Endothelial cell of umbilical vein (primary cell): ENCODE data around the gene SCGB3A1. TPM values are rescaled to one million over a fixed set of nuclear protein-coding genes. Genes with fewer than 3 reads are reported as not detected.

ENCODE experiments used
- BruUV-seq: library from RNA; stranded (reverse); fragments of 400-500 nt; replicated peaks from 2 replicates; lab custom pipeline; 2021; lab: Mats Ljungman, UMichigan
- CTCF ChIA-PET: fragments of 300-600, 350-600 bp; sonication (Branson Sonifier 250); formaldehyde crosslinking; loops from one replicate; lab custom pipeline; 2021; ENCODE audit warnings: antibody characterized with exemption, inconsistent platforms; lab: Charles Lee
- POLR2A ChIA-PET: fragments of 300-600, 350-600 bp; sonication (Branson Sonifier 250); formaldehyde crosslinking; loops from one replicate; lab custom pipeline; 2021; ENCODE audit warnings: antibody characterized with exemption, inconsistent platforms; lab: Charles Lee
- DNase-seq: peaks from one replicate; pipeline ENCODE4 v3.0.0-alpha.2; 2011; ENCODE audit warnings: low read depth, low spot score
- FAIRE-seq: peaks from 2 replicates; lab custom pipeline; 2011; peaks lifted over from hg19 to GRCh38; lab: Jason Lieb, UNC
- H2AFZ ChIP-seq: 2 replicates; pipeline ENCODE4 v1.6.0; 2012; ENCODE audit warnings: low read depth, low read length, control low read depth, inconsistent platforms
- H3K27ac ChIP-seq: 2 replicates; pipeline ENCODE4 v1.5.1; 2011; ENCODE audit warnings: low read depth, mild to moderate bottlenecking, control low read depth, low read length, moderate library complexity; ENCODE audit not compliant: insufficient read depth
- H3K27me3 ChIP-seq, 2 experiments: 2 replicates each; pipeline versions ENCODE4 v1.6.0 to v1.6.1; 2011; ENCODE audit warnings: low read length in 2 of 2, mixed read lengths in 1 of 2; ENCODE audit not compliant: control insufficient read depth in 2 of 2, insufficient read depth in 2 of 2
- H3K36me3 ChIP-seq, 2 experiments: 2 replicates in 1 of 2; 3 replicates in 1 of 2; pipeline ENCODE4 v1.5.1; 2011; ENCODE audit warnings: low read length in 2 of 2, mild to moderate bottlenecking in 1 of 2, moderate library complexity in 1 of 2; ENCODE audit not compliant: control insufficient read depth in 2 of 2, insufficient read depth in 2 of 2; ENCODE audit errors: extremely low read depth in 1 of 2
- H3K4me1 ChIP-seq: 3 replicates; pipeline ENCODE4 v1.5.1; 2011; ENCODE audit warnings: mild to moderate bottlenecking, low read length; ENCODE audit not compliant: control insufficient read depth, insufficient read depth; ENCODE audit errors: extremely low read depth
- H3K4me2 ChIP-seq: 2 replicates; pipeline ENCODE4 v1.6.1; 2011; ENCODE audit warnings: low read length, control low read depth, mixed read lengths; ENCODE audit not compliant: insufficient read depth
- H3K4me3 ChIP-seq, 3 experiments: fragments of 200-600 bp in 1 of 3; sonication (generic), shearing (Covaris generic) in 1 of 3; replicated peaks in 1 of 3; 2 replicates each; pipeline ENCODE4 v1.5.1; 2011 to 2016; ENCODE audit warnings: control low read depth in 3 of 3, low read length in 3 of 3, mild to moderate bottlenecking in 2 of 3, inconsistent platforms in 1 of 3, low read depth in 1 of 3, moderate library complexity in 1 of 3; ENCODE audit not compliant: insufficient read depth in 1 of 3
- H3K79me2 ChIP-seq: 2 replicates; pipeline ENCODE4 v1.6.0; 2012; ENCODE audit warnings: low read length, inconsistent platforms; ENCODE audit not compliant: control insufficient read depth, insufficient read depth
- H3K9ac ChIP-seq: replicated peaks from 2 replicates; pipeline ENCODE3; 2011; ENCODE audit warnings: low read length, control low read depth; ENCODE audit not compliant: insufficient read depth; ENCODE audit errors: extremely low read depth
- H3K9me1 ChIP-seq: replicated peaks from 3 replicates; pipeline ENCODE4 v1.6.0; 2011; ENCODE audit warnings: mild to moderate bottlenecking, low read length; ENCODE audit not compliant: control insufficient read depth, insufficient read depth; ENCODE audit errors: extremely low read depth
- H3K9me3 ChIP-seq: replicated peaks from 2 replicates; pipeline ENCODE4 v1.5.1; 2012; ENCODE audit warnings: low read length, inconsistent platforms; ENCODE audit not compliant: control insufficient read depth, insufficient read depth
- H4K20me1 ChIP-seq: replicated peaks from 2 replicates; pipeline ENCODE3; 2011; ENCODE audit warnings: mild to moderate bottlenecking, low read length; ENCODE audit not compliant: control insufficient read depth, insufficient read depth; ENCODE audit errors: extremely low read depth
- CTCF ChIP-seq, 2 donors: IDR thresholded peaks; 1 replicate in 1 of 2; 2 replicates in 1 of 2; pipeline ENCODE4 v1.5.1; 2011; ENCODE audit warnings: low read length in 2 of 2, mild to moderate bottlenecking in 2 of 2, moderate library complexity in 2 of 2, control low read depth in 1 of 2, inconsistent platforms in 1 of 2, low read depth in 1 of 2; ENCODE audit not compliant: insufficient read depth in 1 of 2; ENCODE audit errors: extremely low read depth in 1 of 2
- EZH2 ChIP-seq: IDR thresholded peaks from 2 replicates; pipeline ENCODE4 v1.6.1; 2012; ENCODE audit warnings: borderline replicate concordance, low read depth, mild to moderate bottlenecking, moderate library complexity, low read length, inconsistent platforms; ENCODE audit not compliant: severe bottlenecking
- FOS ChIP-seq: IDR thresholded peaks from 2 replicates; pipeline ENCODE4 v1.6.1; 2011; ENCODE audit warnings: mild to moderate bottlenecking, low read length, moderate library complexity, borderline replicate concordance; ENCODE audit not compliant: insufficient read depth
- GATA2 ChIP-seq: IDR thresholded peaks from 2 replicates; pipeline ENCODE4 v1.7.0; 2011; ENCODE audit warnings: low read depth, mild to moderate bottlenecking, moderate library complexity, mixed read lengths, low read length; ENCODE audit not compliant: insufficient read length, insufficient read depth
- JUN ChIP-seq: IDR thresholded peaks from 2 replicates; pipeline ENCODE4 v1.6.1; 2011; ENCODE audit warnings: borderline replicate concordance, low read depth; ENCODE audit not compliant: insufficient read length, insufficient read depth
- MAX ChIP-seq: IDR thresholded peaks from 2 replicates; pipeline ENCODE4 v1.6.1; 2011; ENCODE audit not compliant: insufficient read depth, insufficient read length
- MYC ChIP-seq: IDR thresholded peaks from one replicate; pipeline ENCODE4 v1.6.1; 2011; ENCODE audit warnings: mild to moderate bottlenecking, low read depth, low read length
- POLR2A ChIP-seq: IDR thresholded peaks from 2 replicates; pipeline ENCODE4 v1.6.1; 2012; ENCODE audit warnings: low read depth, mild to moderate bottlenecking, control low read depth, low read length
- dilution Hi-C: fragments of 300-500 bp; cut with MboI; formaldehyde crosslinking; loops from one replicate; pipeline ENCODE4 v1.15.0; 2019; ENCODE audit warnings: low sequenced_read_pairs; ENCODE audit not compliant: extremely low pct_ligation_motif_present
- intact Hi-C: fragments of 100-400 bp; cut with micrococcal nuclease; formaldehyde crosslinking; loops from one replicate; pipeline ENCODE4 v1.10.0; 2022
- polyA plus RNA-seq, 4 experiments: library from polyadenylated mRNA; depleted of rRNA in 3 of 4; stranded (reverse) in 3 of 4; unstranded in 1 of 4; fragments of >200 nt; gene quantifications; 2 replicates each; pipeline versions ENCODE4 v1.2.1 to v1.2.3, GENCODE V29; 2011 to 2012; ENCODE audit warnings: missing spikeins in 1 of 4
- total RNA-seq: library from RNA; stranded (reverse); gene quantifications from 2 replicates; pipeline ENCODE4 v1.2.3, GENCODE V29; 2021

The SCGB3A1 gene
- total and polyA plus RNA-seq, 2 donors (not counting 3 experiments of a cell fraction or from before 2014, with no cell fraction given): 0.73 TPM; not detected in 1

GRCh38 chr5:180609817-180610550 lies 18.7 kb upstream of the SCGB3A1 start:
- Histone ChIP-seq H3K27ac (no peak overlapping the region), H3K9ac (no peak overlapping the region), H3K4me3 (no peak overlapping the region), H3K36me3 (peaks cover 0 to 2% of the 10 kb centered on the region in 2 experiments), H4K20me1 (no peaks in the 10 kb centered on the region), H3K79me2 (no peaks in the 10 kb centered on the region), H3K9me3 (no peaks in the 10 kb centered on the region), H3K4me2 (no peak overlapping the region), H2AFZ (no peak overlapping the region), H3K4me1 (no peaks in the 10 kb centered on the region), H3K27me3 (no peaks in the 10 kb centered on the region), H3K9me1 (no peaks in the 10 kb centered on the region)
- no peak for DNase-seq
- FAIRE-seq: no peak
- no TSS peak for BruUV-seq
- POLR2A ChIA-PET: no interaction called here
- dilution Hi-C loops: no loop called here
- CTCF ChIA-PET: no interaction called here
- intact Hi-C loops: no loop called here
- no peak for TF ChIP-seq MAX
- no peak for TF ChIP-seq GATA2
- no peak for TF ChIP-seq JUN
- no peak for TF ChIP-seq CTCF (IDR thresholded peaks at IDR 0.05; ENCODE audit: extremely low read depth in 1 of 2, insufficient read depth in 1 of 2, low read depth in 1 of 2, low read length in 2 of 2)
- TF ChIP-seq FOS: no peak
- TF ChIP-seq EZH2: no peak
- no peak for TF ChIP-seq POLR2A
- no peak for TF ChIP-seq MYC
